Right lobe of liver (tissue), 4 donors: ENCODE results near the gene YPEL4.

Experiments used
- CTCF ChIP-seq, 4 donors: fragments of 200-600 bp in 3 of 4; fragments of 450-650 bp in 1 of 4; IDR thresholded peaks; one replicate each; pipeline versions ENCODE4 v1.5.1 to v1.8.0; 2016 to 2022; ENCODE audit warnings: antibody characterized with exemption in 4 of 4, mild to moderate bottlenecking in 2 of 4
- POLR2A ChIP-seq: fragments of 450-650 bp; IDR thresholded peaks from one replicate; pipeline ENCODE4 v1.6.1; 2017; ENCODE audit warnings: antibody characterized with exemption, mild to moderate bottlenecking
- donor health status: DM: no; HTN: no; CAD: no.
- donor health status: DM: no; HTN: no; CAD: no.
- donor health status: DM: no; HTN: yes; CAD: no.

GRCh38 chr11:57597916-57598830 lies 51.5 kb downstream of the YPEL4 start:
- TF ChIP-seq CTCF (IDR thresholded peaks at IDR 0.05) (no peak), POLR2A (no peak)
